SK-N-SH (cell line): ENCODE measurements around the gene ECI1.
"Not testable (repeated sequence)": the region's sequence is repeated elsewhere in the genome, so short reads cannot be mapped to it uniquely, and the experiment has no call there.

Experiments used
- EP300 ChIP-seq, 2 experiments: IDR thresholded peaks; 2 replicates each; pipeline versions ENCODE4 v1.4.0 to v1.6.1; 2012; ENCODE audit warnings: borderline replicate concordance in 1 of 2, low read depth in 1 of 2, low read length in 1 of 2
- FOSL2 ChIP-seq: IDR thresholded peaks from 2 replicates; pipeline ENCODE4 v1.4.0; 2012; ENCODE audit warnings: low read depth, mild to moderate bottlenecking, moderate library complexity, borderline replicate concordance
- GABPA ChIP-seq: IDR thresholded peaks from 2 replicates; pipeline ENCODE4 v1.4.0; 2012; ENCODE audit warnings: low read depth, mild to moderate bottlenecking
- NRF1 ChIP-seq: IDR thresholded peaks from 2 replicates; pipeline ENCODE4 v1.6.1; 2012; ENCODE audit warnings: low read depth, mild to moderate bottlenecking, low read length
- POLR2AphosphoS5 ChIP-seq: IDR thresholded peaks from 2 replicates; pipeline ENCODE4 v1.6.1; 2012; ENCODE audit warnings: low read depth, low read length
- RAD21 ChIP-seq: IDR thresholded peaks from 2 replicates; pipeline ENCODE4 v1.6.1; 2012; ENCODE audit warnings: mild to moderate bottlenecking, low read length
- TAF1 ChIP-seq: IDR thresholded peaks from 2 replicates; pipeline ENCODE4 v1.6.1; 2012; ENCODE audit warnings: low read depth, mild to moderate bottlenecking, low read length, moderate library complexity, borderline replicate concordance
- TCF12 ChIP-seq: IDR thresholded peaks from 2 replicates; pipeline ENCODE4 v1.4.0; 2012
- TF ChIP-seq, protein P1 (sequence below): fragments of 200-600 bp; sonication (generic); IDR thresholded peaks from 2 replicates; pipeline ENCODE4 v1.6.1; 2017; ENCODE audit warnings: antibody characterized with exemption, mild to moderate bottlenecking, moderate library complexity
- TF ChIP-seq, protein P2 (sequence below): IDR thresholded peaks from 2 replicates; pipeline ENCODE4 v1.4.0; 2012; ENCODE audit warnings: low read depth, borderline replicate concordance

DNA sequence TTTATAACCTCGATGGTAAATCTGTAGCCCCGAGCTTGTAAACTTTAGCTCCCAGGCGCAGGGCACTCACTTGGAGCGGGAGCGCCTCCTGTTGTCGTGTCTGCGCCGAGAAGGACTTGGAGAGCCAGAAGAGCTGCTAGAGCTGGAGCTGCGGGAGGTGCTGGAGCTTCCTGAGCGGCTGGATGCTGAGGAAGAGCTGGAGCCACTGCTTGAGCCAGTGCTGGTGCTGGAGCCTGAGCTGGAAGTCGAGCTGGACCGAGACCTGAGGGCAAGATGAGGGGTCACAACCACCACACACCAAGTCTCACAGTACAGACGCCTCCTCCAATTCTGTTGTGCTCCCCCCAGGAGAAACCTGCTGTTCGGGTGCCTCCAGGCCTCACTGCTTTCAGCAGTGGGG lies 11.6 kb upstream of the ECI1 start:
- TF ChIP-seq RAD21; GABPA; FOSL2; EP300 (IDR thresholded peaks at IDR 0.05; ENCODE audit: borderline replicate concordance in 1 of 2, low read depth in 1 of 2, low read length in 1 of 2); TAF1; NRF1; TCF12; POLR2AphosphoS5: not testable (repeated sequence)
- TF ChIP-seq, protein P1, sequence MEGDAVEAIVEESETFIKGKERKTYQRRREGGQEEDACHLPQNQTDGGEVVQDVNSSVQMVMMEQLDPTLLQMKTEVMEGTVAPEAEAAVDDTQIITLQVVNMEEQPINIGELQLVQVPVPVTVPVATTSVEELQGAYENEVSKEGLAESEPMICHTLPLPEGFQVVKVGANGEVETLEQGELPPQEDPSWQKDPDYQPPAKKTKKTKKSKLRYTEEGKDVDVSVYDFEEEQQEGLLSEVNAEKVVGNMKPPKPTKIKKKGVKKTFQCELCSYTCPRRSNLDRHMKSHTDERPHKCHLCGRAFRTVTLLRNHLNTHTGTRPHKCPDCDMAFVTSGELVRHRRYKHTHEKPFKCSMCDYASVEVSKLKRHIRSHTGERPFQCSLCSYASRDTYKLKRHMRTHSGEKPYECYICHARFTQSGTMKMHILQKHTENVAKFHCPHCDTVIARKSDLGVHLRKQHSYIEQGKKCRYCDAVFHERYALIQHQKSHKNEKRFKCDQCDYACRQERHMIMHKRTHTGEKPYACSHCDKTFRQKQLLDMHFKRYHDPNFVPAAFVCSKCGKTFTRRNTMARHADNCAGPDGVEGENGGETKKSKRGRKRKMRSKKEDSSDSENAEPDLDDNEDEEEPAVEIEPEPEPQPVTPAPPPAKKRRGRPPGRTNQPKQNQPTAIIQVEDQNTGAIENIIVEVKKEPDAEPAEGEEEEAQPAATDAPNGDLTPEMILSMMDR: not testable (repeated sequence)
- TF ChIP-seq, protein P2, sequence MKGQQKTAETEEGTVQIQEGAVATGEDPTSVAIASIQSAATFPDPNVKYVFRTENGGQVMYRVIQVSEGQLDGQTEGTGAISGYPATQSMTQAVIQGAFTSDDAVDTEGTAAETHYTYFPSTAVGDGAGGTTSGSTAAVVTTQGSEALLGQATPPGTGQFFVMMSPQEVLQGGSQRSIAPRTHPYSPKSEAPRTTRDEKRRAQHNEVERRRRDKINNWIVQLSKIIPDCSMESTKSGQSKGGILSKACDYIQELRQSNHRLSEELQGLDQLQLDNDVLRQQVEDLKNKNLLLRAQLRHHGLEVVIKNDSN: not testable (repeated sequence)
